Right cardiac atrium (tissue), 5 donors: ENCODE measurements around the gene FSTL1. TPM values are rescaled to one million over a fixed set of nuclear protein-coding genes. Genes with fewer than 3 reads are reported as not detected.
A peak's percentile ranks its signal among the peaks of the same experiment; 100 is the strongest.

Experiments
- ATAC-seq, 2 donors: fragments of 200-7000 bp; cut with Tn5 transposase; one replicate each; pipeline versions ENCODE4 v1.8.0 to v1.9.1; 2020; ENCODE audit warnings: moderate library complexity in 2 of 2, mild to moderate bottlenecking in 1 of 2
- DNase-seq, 3 donors: peaks; one replicate each; pipeline ENCODE4 v3.0.0-alpha.2; 2020
- H3K27ac ChIP-seq: one replicate; pipeline ENCODE4 v1.5.1; 2013; ENCODE audit warnings: mild to moderate bottlenecking, low read length, control low read depth, moderate library complexity
- H3K27me3 ChIP-seq: one replicate; pipeline ENCODE4 v1.6.1; 2013; ENCODE audit not compliant: control insufficient read depth, insufficient read depth
- H3K4me1 ChIP-seq: one replicate; pipeline ENCODE4 v1.6.1; 2013; ENCODE audit warnings: low read length; ENCODE audit not compliant: control insufficient read depth, insufficient read depth
- H3K4me3 ChIP-seq: one replicate; pipeline ENCODE4 v1.5.1; 2013; ENCODE audit warnings: low read length, control low read depth
- H3K9me3 ChIP-seq: one replicate; pipeline ENCODE4 v1.6.1; 2013; ENCODE audit warnings: low read length; ENCODE audit not compliant: control insufficient read depth
- WGBS: extraction: QIAGEN DNeasy Blood & Tissue Kit; methylation state at CpG from one replicate; pipeline ENCODE4 v1.1.7; 2013; 5-methylcytosine and 5-hydroxymethylcytosine counted together
- intact Hi-C, 4 donors: fragments of 100-400 bp; cut with DNase I; formaldehyde crosslinking; loops; one replicate each; pipeline versions ENCODE4 v1.11.0 to v1.14.0; 2022 to 2023
- polyA plus RNA-seq: library from polyadenylated mRNA; stranded (reverse); fragments of 200-250 nt; gene quantifications from one replicate; pipeline ENCODE4 v1.2.3, GENCODE V29; 2013
- total RNA-seq, 4 donors: library from RNA; stranded (reverse); fragmentation: NEBNext Ultra II Directional; extraction: Animal tissue kit (Norgen Biotek cat#: 25700); gene quantifications; one replicate each; pipeline ENCODE4 v1.2.1, GENCODE V29; 2021
- donor health status: healthy with polysubstance abuse.
- donor health status: DM: no; HTN: yes; CAD: no.
- donor health status: DM: no; HTN: no; CAD: no.
- donor health status: DM: no; HTN: yes; CAD: no; lungs with severe emphysema.
- donor health status: DM: yes; HTN: yes; CAD: no.

FSTL1 gene
- total and polyA plus RNA-seq, 5 donors = 134 to 735 (median 439) TPM

- intact Hi-C loops = no loop called here
- H3K9me3 ChIP-seq = no peaks in the 10 kb centered on the region
- peak overlapping the region; percentile 46 for H3K27ac ChIP-seq
Measured at GRCh38 chr3:120438665-120439370, 12.0 kb downstream of the FSTL1 start.

DNA sequence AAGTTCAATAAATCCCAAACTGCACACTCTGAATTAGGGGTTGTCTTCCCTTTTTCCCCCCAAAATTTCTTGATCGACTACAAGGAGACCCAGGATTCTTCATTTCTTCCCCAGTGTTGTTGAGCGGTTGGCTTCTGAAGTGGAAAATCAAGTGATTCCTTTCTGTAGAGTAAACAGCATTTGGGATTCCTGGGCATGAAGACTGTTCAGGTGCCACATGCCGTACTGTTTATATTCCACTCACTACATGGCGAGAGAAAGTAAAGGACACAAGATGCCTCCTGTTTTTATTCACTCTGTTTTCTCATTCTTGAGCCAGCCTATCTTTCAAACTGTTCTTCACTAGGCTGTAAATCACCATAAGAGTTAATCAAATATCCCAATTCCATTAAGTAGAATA is 12.6 kb downstream of the FSTL1 start:
- Histone ChIP-seq H3K9me3 (no peaks in the 10 kb centered on the region), H3K27ac (peak overlapping the region; percentile 34), H3K4me3 (no peak overlapping the region), H3K27me3 (no peaks in the 10 kb centered on the region), H3K4me1 (peaks cover 39% of the 10 kb centered on the region)
- ATAC-seq (no peak), DNase-seq (no peak)
- WGBS = 86% methylated on average over 4 of the region's 4 CpGs
- intact Hi-C loops = no loop called here

More at GRCh38 chr3:120438665-120439370, 12.0 kb downstream of the FSTL1 start:
- WGBS = 16% methylated on average over 10 of the region's 10 CpGs
- H3K27me3 ChIP-seq = no peaks in the 10 kb centered on the region
- H3K4me3 ChIP-seq = no peak overlapping the region
- H3K4me1 ChIP-seq = peaks cover 36% of the 10 kb centered on the region
- DNase-seq (peak; percentile 75 to 86 (median 84)), ATAC-seq (peak; percentile 88 to 93)

- Histone ChIP-seq H3K27ac (peak overlapping the region; percentile 71), H3K4me3 (no peak overlapping the region), H3K9me3 (no peaks in the 10 kb centered on the region), H3K27me3 (no peaks in the 10 kb centered on the region), H3K4me1 (peaks cover 40% of the 10 kb centered on the region)
- 73% methylated on average over 2 of the region's 2 CpGs for WGBS
- no peak for DNase-seq
- ATAC-seq = no peak
- intact Hi-C loops = no loop called here
Measured at GRCh38 chr3:120437559-120437958, 13.2 kb downstream of the FSTL1 start.

- Histone ChIP-seq H3K27me3 (no peaks in the 10 kb centered on the region), H3K4me3 (no peak overlapping the region), H3K27ac (peak overlapping the region; percentile 51), H3K4me1 (peaks cover 37% of the 10 kb centered on the region), H3K9me3 (no peaks in the 10 kb centered on the region)
- no peak for DNase-seq
- 72% methylated on average over 4 of the region's 4 CpGs for WGBS
- intact Hi-C loops = no loop called here
- ATAC-seq = no peak
Measured at GRCh38 chr3:120436523-120437050, 14.2 kb downstream of the FSTL1 start.

DNA sequence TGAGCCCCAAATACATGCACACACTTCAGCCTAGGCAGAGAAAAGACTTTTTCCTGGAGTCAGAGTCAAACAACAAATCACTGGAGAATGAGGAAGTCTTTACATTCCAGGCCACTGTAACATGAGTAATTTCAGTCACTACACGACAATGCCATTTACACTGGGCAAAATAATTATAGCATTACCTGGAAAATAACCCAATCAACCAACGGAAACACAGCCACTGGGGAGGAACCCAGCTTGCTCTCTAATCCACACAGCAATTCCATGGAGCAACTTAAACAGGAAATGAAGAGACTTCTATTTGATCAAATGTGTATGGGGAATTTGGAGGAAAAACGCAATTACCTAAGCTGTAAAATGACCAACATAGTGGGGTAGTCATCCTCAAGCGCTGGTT is 15.2 kb downstream of the FSTL1 start:
- Histone ChIP-seq H3K4me3 (no peak overlapping the region), H3K27ac (peak overlapping the region; percentile 42), H3K4me1 (peaks cover 36% of the 10 kb centered on the region), H3K27me3 (no peaks in the 10 kb centered on the region), H3K9me3 (no peaks in the 10 kb centered on the region)
- no peak for DNase-seq
- 37% methylated on average over 4 of the region's 4 CpGs for WGBS
- intact Hi-C loops = no loop called here
- ATAC-seq = no peak

DNA sequence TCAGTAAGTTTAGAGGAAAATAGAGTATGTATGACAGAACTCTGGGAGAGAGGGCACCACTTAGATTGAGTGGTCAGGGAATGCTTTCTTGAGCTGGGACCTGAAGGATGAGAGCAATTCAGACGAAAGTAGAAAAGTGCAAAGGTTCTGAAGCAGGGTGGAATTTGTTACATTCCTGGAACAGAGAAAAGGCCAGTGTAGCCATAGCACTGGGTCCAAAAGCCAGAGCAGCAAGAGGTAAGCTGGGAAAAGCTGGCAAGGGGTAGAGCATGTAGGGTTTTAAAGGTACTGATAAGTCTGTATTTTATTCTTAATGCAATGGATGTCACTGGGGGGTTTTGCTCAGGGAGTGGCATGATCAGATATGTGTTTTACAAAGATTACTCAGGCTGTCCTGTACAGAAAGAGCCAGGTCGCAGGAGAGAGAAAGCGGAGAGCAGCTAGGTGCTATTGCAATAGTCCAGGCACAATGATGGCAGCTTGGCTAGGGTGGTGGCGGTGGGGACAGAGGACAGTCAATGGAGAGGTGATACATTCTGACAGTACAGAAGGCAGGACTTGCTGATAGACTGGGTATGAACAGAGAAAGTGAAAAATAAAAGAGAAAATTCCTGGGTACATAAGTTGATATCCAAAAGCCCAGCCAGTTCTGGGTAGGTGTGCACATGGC is 17.0 kb downstream of the FSTL1 start:
- 71% methylated on average over 4 of the region's 4 CpGs for WGBS
- H3K27me3 ChIP-seq = no peaks in the 10 kb centered on the region
- intact Hi-C loops = no loop called here
- ATAC-seq (no peak), DNase-seq (no peak)
- H3K4me1 ChIP-seq = peaks cover 31% of the 10 kb centered on the region
- peak overlapping the region; percentile 56 for H3K27ac ChIP-seq
- no peak overlapping the region for H3K4me3 ChIP-seq
- no peaks in the 10 kb centered on the region for H3K9me3 ChIP-seq

DNA sequence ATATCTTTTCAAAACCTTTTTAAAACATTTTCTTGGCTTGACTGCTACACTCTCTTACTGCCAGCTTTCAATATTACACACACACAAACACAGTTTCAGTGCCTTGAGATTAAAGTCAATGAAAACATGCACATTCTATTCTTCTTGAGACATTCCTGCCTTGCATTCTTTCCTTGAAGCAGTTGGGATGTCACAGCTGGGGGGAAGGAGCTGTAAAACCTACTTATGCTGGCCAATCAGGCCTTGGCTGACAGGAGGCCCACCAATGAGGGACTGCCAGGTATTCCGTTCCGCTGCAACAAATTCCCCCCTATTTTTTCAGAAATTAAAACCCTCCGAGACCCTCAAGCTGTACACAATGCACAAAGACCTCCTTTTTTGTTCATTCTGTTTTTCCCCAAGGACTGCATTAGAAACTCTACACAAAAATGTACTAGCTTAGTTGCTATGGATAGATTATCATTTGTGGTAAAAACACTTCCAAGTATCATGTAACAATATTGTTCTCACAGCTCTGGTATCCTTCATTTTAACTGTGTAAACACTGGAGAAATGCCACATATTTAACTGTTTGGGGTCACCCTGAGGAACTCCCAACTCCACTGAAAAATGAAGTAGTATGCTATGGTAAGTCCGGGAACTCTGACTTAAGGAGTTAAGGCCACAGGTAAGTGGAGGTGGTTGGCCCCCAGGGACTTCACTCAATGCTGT is 18.5 kb downstream of the FSTL1 start:
- DNase-seq = peak in 1 of 3 donors; percentile 52
- ATAC-seq = peak; percentile 14 to 31
- peak overlapping the region; percentile 62 for H3K27ac ChIP-seq
- H3K4me1 ChIP-seq = peaks cover 36% of the 10 kb centered on the region
- no peaks in the 10 kb centered on the region for H3K9me3 ChIP-seq
- 58% methylated on average over 4 of the region's 4 CpGs for WGBS
- no peak overlapping the region for H3K4me3 ChIP-seq
- no peaks in the 10 kb centered on the region for H3K27me3 ChIP-seq
- intact Hi-C loops = no loop called here

GRCh38 chr3:120429921-120430361 is 20.9 kb downstream of the FSTL1 start:
- no peak overlapping the region for H3K4me3 ChIP-seq
- no peak overlapping the region for H3K27ac ChIP-seq
- H3K9me3 ChIP-seq = no peaks in the 10 kb centered on the region

DNA sequence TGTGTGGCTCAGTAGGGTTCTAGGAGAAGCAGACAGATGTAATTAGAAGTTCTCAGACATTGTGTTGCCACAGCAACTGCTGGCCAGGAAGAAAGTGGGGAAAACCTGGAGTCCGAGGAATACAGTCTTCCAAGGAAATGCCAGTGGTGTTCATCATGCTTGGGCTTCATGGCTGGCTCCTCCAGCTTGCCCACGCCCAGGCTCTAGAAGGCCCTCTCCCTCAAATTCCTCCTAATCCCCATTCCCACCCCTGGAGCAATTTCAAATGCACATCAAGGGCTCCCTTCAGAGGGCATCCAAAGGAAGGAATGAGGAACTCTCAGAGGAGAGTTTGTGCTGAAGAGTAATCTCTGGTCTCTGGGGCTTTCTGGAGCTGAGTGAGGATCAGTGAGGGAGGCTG is 21.9 kb downstream of the FSTL1 start:
- Histone ChIP-seq H3K27me3 (no peaks in the 10 kb centered on the region), H3K4me3 (no peak overlapping the region), H3K4me1 (peaks cover 43% of the 10 kb centered on the region), H3K9me3 (no peaks in the 10 kb centered on the region), H3K27ac (no peak overlapping the region)
- intact Hi-C loops = loop anchor here in 1 of 4 donors (10.0 kb wide), 1 partner anchor 126 kb away; no protein-coding TSS in a partner anchor
- ATAC-seq = no peak
- DNase-seq = peak in 1 of 3 donors; percentile 47
- WGBS = 73% methylated on average over 2 of the region's 2 CpGs

More at GRCh38 chr3:120429921-120430361, 20.9 kb downstream of the FSTL1 start:
- intact Hi-C loops = loop anchor here in 1 of 4 donors (10.0 kb wide), 1 partner anchor 125 kb away; no protein-coding TSS in a partner anchor
- DNase-seq (no peak), ATAC-seq (no peak)
- 75% methylated on average over 1 of the region's 1 CpG for WGBS
- peaks cover 37% of the 10 kb centered on the region for H3K4me1 ChIP-seq
- H3K27me3 ChIP-seq = no peaks in the 10 kb centered on the region

- ATAC-seq = no peak
- H3K9me3 ChIP-seq = no peaks in the 10 kb centered on the region
Measured at GRCh38 chr3:120427201-120427600, 23.6 kb downstream of the FSTL1 start.

More at GRCh38 chr3:120427201-120427600, 23.6 kb downstream of the FSTL1 start:
- no peaks in the 10 kb centered on the region for H3K27me3 ChIP-seq
- peaks cover 41% of the 10 kb centered on the region for H3K4me1 ChIP-seq
- intact Hi-C loops = loop anchor here in 1 of 4 donors (10.0 kb wide), 1 partner anchor 128 kb away; no protein-coding TSS in a partner anchor
- no peak overlapping the region for H3K4me3 ChIP-seq
- peak overlapping the region; percentile 85 for H3K27ac ChIP-seq
- DNase-seq = no peak
